Calu3 (cell line): Measurements from ENCODE around the gene FTO. TPM values are rescaled to one million over a fixed set of nuclear protein-coding genes. Genes with fewer than 3 reads are reported as not detected.

Experiments used
- BruUV-seq: library from RNA; stranded (reverse); fragments of 400-500 nt; replicated peaks from 2 replicates; lab custom pipeline; 2021; lab: Mats Ljungman, UMichigan
- CTCF ChIA-PET: fragments of 300-600 bp; sonication (Branson Sonifier 250); formaldehyde crosslinking; loops from one replicate; lab custom pipeline; 2022; ENCODE audit warnings: antibody characterized with exemption; lab: Charles Lee
- DNase-seq: peaks from one replicate; pipeline ENCODE4 v3.0.0; 2022
- H3K27ac Mint-ChIP-seq: one replicate; pipeline ENCODE4 v1.8.0; 2022; ENCODE audit warnings: mixed read lengths; ENCODE audit not compliant: unreplicated experiment
- H3K27me3 Mint-ChIP-seq: one replicate; pipeline ENCODE4 v1.8.0; 2022; ENCODE audit warnings: mixed read lengths; ENCODE audit not compliant: unreplicated experiment
- H3K36me3 Mint-ChIP-seq: one replicate; pipeline ENCODE4 v1.8.0; 2022; ENCODE audit warnings: mild to moderate bottlenecking, moderate library complexity, mixed read lengths; ENCODE audit not compliant: insufficient read depth, unreplicated experiment
- H3K4me1 Mint-ChIP-seq: one replicate; pipeline ENCODE4 v1.8.0; 2022; ENCODE audit warnings: mild to moderate bottlenecking, low read depth, mixed read lengths; ENCODE audit not compliant: unreplicated experiment
- H3K4me3 Mint-ChIP-seq: one replicate; pipeline ENCODE4 v1.8.0; 2022; ENCODE audit warnings: mild to moderate bottlenecking, low read depth, moderate library complexity, mixed read lengths; ENCODE audit not compliant: unreplicated experiment
- H3K9me3 Mint-ChIP-seq: one replicate; pipeline ENCODE4 v1.8.0; 2022; ENCODE audit warnings: low read depth, mixed read lengths; ENCODE audit not compliant: unreplicated experiment
- CTCF ChIP-seq: fragments of 200-600 bp; IDR thresholded peaks from one replicate; pipeline ENCODE4 v1.8.0; 2022; ENCODE audit warnings: antibody characterized with exemption; ENCODE audit not compliant: unreplicated experiment
- intact Hi-C: fragments of 100-400 bp; cut with micrococcal nuclease; formaldehyde crosslinking; loops from one replicate; pipeline ENCODE4 v1.10.0; 2022; ENCODE audit not compliant: unreplicated experiment
- total RNA-seq: library from RNA; stranded (reverse); gene quantifications from 2 replicates; pipeline ENCODE4 v1.2.3, GENCODE V29; 2022

The FTO gene
- total RNA-seq, 1 experiment from 2014 or later, result 68.9 TPM

- no peak for DNase-seq
These were observed 346.7 kb downstream of the FTO start for GRCh38 chr16:54050459-54051210.

GRCh38 chr16:54051821-54052220, 347.9 kb downstream of the FTO start:
- Mint-ChIP-seq H3K27ac (no peak overlapping the region), H3K4me1 (no peaks in the 10 kb centered on the region), H3K36me3 (peaks cover 4% of the 10 kb centered on the region), H3K4me3 (no peak overlapping the region), H3K9me3 (no peaks in the 10 kb centered on the region), H3K27me3 (no peaks in the 10 kb centered on the region)
- CTCF ChIA-PET, result no interaction called here
- intact Hi-C loops, result no loop called here
- DNase-seq, result no peak
- BruUV-seq, result no TSS peak
- no peak for TF ChIP-seq CTCF

More at GRCh38 chr16:54050459-54051210, 346.7 kb downstream of the FTO start:
- no peaks in the 10 kb centered on the region for H3K27me3 Mint-ChIP-seq
- no peaks in the 10 kb centered on the region for H3K36me3 Mint-ChIP-seq
- intact Hi-C loops, result no loop called here
- H3K9me3 Mint-ChIP-seq, result no peaks in the 10 kb centered on the region
- CTCF ChIA-PET, result no interaction called here
- no peak overlapping the region for H3K4me3 Mint-ChIP-seq
- TF ChIP-seq CTCF, result no peak
- no peaks in the 10 kb centered on the region for H3K4me1 Mint-ChIP-seq
- no peak overlapping the region for H3K27ac Mint-ChIP-seq
- BruUV-seq, result no TSS peak

- no peak for DNase-seq
- no peak overlapping the region for H3K4me3 Mint-ChIP-seq
- peaks cover 4% of the 10 kb centered on the region for H3K36me3 Mint-ChIP-seq
- CTCF ChIA-PET, result no interaction called here
- intact Hi-C loops, result no loop called here
- BruUV-seq, result no TSS peak
- H3K4me1 Mint-ChIP-seq, result no peaks in the 10 kb centered on the region
- TF ChIP-seq CTCF, result no peak
- no peaks in the 10 kb centered on the region for H3K9me3 Mint-ChIP-seq
- no peaks in the 10 kb centered on the region for H3K27me3 Mint-ChIP-seq
- no peak overlapping the region for H3K27ac Mint-ChIP-seq
These were observed 348.3 kb downstream of the FTO start for GRCh38 chr16:54052271-54052670.

GRCh38 chr16:54053891-54054820, 350.2 kb downstream of the FTO start:
- BruUV-seq, result no TSS peak
- Mint-ChIP-seq H3K36me3 (peaks cover 4% of the 10 kb centered on the region), H3K9me3 (no peaks in the 10 kb centered on the region), H3K27me3 (no peaks in the 10 kb centered on the region), H3K4me3 (no peak overlapping the region), H3K4me1 (no peaks in the 10 kb centered on the region), H3K27ac (no peak overlapping the region)
- no peak for TF ChIP-seq CTCF
- intact Hi-C loops, result no loop called here
- CTCF ChIA-PET, result no interaction called here
- DNase-seq, result no peak
